NCI-H748 (cell line): ENCODE measurements around the gene KDM4B.
"Not testable (repeated sequence)": the region's sequence is repeated elsewhere in the genome, so short reads cannot be mapped to it uniquely, and the experiment has no call there.

Experiments
- DNase-seq: peaks from one replicate; lab custom pipeline; 2025; ENCODE audit not compliant: unreplicated experiment; lab: John Stamatoyannopoulos, UW

The KDM4B gene

GRCh38 chr19:4968462-4969291, at the start of gene KDM4B:
KDM4B (plus strand) TSS chr19:4969113; CDS start chr19:5032891, 63,778 bp downstream.
- DNase-seq, result peak; percentile 98

- DNase-seq, result no peak
These were observed 46.2 kb upstream of the KDM4B start for GRCh38 chr19:4922530-4923275.

GRCh38 chr19:4923276-4923747, 45.6 kb upstream of the KDM4B start:
- DNase-seq, result no peak

- DNase-seq, result no peak
These were observed 39.7 kb upstream of the KDM4B start for GRCh38 chr19:4929186-4929585.

GRCh38 chr19:4930664-4931063, 38.2 kb upstream of the KDM4B start:
- DNase-seq, result no peak

GRCh38 chr19:4932711-4933110, 36.2 kb upstream of the KDM4B start:
- DNase-seq, result no peak

GRCh38 chr19:4933528-4933927, 35.4 kb upstream of the KDM4B start:
- no peak for DNase-seq

GRCh38 chr19:4935444-4935843, 33.5 kb upstream of the KDM4B start:
- DNase-seq, result no peak

- DNase-seq, result no peak
These were observed 31.9 kb upstream of the KDM4B start for GRCh38 chr19:4937060-4937459.

GRCh38 chr19:4938461-4938860, 30.5 kb upstream of the KDM4B start:
- not testable (repeated sequence) for DNase-seq

GRCh38 chr19:4939466-4939865, 29.4 kb upstream of the KDM4B start:
- DNase-seq, result no peak

- DNase-seq, result not testable (repeated sequence)
These were observed 27.2 kb upstream of the KDM4B start for GRCh38 chr19:4941638-4942169.

GRCh38 chr19:4950650-4951049, 18.3 kb upstream of the KDM4B start:
- DNase-seq, result not testable (repeated sequence)

GRCh38 chr19:4951656-4952055, 17.3 kb upstream of the KDM4B start:
- no peak for DNase-seq

GRCh38 chr19:4952945-4953344, 16.0 kb upstream of the KDM4B start:
- no peak for DNase-seq

GRCh38 chr19:4954320-4955149, 14.4 kb upstream of the KDM4B start:
- DNase-seq, result not testable (repeated sequence)

GRCh38 chr19:4955274-4955673, 13.6 kb upstream of the KDM4B start:
- no peak for DNase-seq

GRCh38 chr19:4957981-4958380, 10.9 kb upstream of the KDM4B start:
- no peak for DNase-seq

- no peak for DNase-seq
These were observed 6.8 kb upstream of the KDM4B start for GRCh38 chr19:4962085-4962619.

GRCh38 chr19:4965061-4965460, 3.9 kb upstream of the KDM4B start:
- DNase-seq, result no peak

GRCh38 chr19:4966591-4966990, 2.3 kb upstream of the KDM4B start:
- no peak for DNase-seq
